ENCODE results near the gene ABCD2.
"Not testable (repeated sequence)": the region's sequence is repeated elsewhere in the genome, so short reads cannot be mapped to it uniquely, and the experiment has no call there.

The ABCD2 gene

GRCh38 chr12:39611818-39612217 lies 7.8 kb downstream of the ABCD2 start:
- DNase-seq = no peak

DNA sequence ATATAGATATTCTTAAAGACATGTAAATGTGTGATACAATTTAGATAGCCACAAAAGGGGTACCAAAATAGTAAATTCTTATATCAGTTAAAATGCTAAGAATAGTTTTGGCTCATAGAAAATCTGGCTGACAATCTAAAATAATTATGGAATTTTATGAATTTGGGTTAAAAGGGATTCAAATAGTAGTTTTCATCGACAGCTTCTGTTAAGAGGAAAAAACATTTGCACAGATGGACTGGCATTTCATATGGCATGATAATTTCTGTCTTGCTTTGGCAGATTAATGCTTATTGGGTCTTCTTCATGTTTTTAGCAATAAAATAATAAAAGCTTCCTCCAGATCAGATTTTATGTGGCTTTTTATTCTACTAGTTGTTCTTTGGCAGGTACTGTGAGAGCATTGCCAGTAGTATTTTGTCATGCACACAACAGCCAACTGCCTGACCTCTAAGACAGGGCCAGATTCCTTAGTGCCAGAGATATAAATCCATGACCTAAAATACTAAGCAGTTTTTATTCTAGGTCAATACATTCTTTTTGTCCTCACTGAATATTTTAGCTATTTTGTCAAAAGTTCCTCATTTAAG lies 9.1 kb downstream of the ABCD2 start:
- DNase-seq = no peak

DNA sequence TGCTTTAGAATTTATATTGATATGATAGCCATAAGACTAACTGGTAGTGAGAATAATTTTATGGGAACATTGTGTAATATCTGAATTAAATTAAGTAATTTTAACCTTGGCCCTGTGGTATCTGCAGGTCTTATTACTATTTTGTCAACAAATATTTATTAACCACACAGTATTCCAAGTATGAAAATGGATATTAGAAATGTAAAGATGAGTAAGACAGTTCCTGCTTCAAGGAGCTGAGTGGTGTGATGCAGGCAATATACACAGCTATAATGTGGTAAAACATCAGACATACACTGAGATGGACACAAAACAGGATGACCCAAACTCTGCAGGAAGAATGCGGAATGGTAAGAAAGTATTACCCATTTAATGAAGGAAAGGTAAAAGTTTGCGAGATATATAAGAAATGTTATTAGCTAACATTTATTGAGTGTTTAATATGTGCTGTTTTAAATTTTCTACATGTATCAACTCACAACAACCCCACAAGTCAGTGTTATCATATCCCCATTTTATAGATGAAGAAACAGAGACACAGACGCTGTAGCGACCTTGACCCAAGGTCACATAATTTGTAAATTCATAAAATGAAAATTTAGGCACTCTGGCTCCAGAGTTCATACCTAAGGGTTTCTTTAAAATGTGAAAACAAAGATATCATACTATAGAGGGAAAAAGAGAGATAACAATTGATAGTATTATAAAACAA lies 12.7 kb downstream of the ABCD2 start:
- DNase-seq = no peak

DNA sequence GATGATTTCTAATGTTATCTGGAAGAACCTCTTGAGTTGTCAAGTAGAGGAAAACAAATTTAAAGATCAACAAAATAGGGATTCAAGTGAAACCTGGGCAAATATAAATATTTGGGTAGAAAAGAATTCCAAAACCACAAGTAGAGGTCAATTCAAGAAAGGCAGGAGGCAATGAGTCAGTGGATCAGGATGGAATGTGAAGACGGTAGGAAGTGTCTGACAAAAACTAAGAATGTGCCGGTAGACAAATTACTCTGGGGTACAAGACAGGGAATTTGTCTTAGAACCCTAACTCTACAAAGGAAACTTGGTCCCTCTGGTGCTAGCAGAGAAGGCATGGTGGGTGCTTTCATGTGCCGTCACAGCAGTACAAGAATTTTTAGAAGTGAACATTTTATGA lies 13.6 kb downstream of the ABCD2 start:
- no peak for DNase-seq

DNA sequence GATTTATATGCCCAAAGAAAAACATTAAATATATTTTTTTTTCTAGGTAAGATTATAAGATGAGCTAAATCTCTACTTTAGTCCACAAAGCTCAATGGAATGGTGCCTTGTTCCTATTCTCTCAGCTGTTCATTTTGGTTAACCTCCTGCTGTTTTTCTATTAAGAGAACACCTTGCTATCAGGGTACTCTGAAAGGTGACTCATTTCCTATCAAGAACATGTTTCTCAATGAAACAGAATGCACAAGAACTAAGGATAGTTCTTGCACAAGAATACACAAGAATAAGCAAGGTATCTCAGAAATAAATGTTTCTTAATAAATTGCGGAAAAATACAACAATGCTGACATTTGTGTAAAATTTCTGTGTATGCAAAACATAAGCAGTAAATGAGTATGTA lies 14.1 kb downstream of the ABCD2 start:
- DNase-seq = no peak

- no peak for DNase-seq
Observed at GRCh38 chr12:39603065-39603464, 16.5 kb downstream of the ABCD2 start.

- not testable (repeated sequence) for DNase-seq
Observed at GRCh38 chr12:39601951-39602350, 17.7 kb downstream of the ABCD2 start.

DNA sequence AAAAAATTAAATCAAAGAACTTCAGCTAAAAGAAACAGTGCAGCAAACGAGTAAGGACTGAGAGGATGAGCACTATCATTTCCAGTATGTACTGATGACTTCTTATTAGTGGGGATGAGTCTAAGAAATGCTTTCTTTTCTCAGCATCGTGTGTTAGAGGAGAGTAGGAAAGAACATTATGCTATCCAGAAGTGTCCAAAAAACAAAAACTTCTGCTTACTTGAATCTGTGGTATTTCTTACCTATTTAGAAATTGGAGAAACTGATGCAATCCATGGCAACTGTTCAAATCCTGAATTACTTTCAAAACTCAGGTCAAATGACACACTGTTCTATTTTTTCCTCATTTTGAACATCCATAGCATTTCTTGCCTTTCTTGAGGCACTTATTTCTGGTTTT lies 23.7 kb downstream of the ABCD2 start:
- DNase-seq = no peak

DNA sequence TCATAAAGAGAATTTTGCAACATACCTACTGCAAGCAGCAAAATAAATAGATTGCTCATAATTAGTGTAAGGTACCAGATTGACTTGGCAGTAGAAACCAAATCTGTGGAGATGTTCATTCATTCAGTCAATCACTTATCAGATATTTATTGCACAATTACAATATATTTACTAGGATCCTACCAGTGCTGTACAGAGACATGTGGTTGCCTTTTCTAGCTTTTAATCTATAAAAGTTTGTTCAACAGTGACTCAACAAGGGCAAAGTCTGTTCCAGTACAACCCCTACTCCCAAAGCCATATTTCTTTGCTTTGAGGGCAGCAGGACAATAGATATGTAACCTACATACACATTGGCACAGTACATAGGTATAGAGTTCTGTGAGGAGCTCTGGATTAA lies 27.3 kb downstream of the ABCD2 start:
- no peak for DNase-seq

- no peak for DNase-seq
Observed at GRCh38 chr12:39588348-39588747, 31.3 kb downstream of the ABCD2 start.

DNA sequence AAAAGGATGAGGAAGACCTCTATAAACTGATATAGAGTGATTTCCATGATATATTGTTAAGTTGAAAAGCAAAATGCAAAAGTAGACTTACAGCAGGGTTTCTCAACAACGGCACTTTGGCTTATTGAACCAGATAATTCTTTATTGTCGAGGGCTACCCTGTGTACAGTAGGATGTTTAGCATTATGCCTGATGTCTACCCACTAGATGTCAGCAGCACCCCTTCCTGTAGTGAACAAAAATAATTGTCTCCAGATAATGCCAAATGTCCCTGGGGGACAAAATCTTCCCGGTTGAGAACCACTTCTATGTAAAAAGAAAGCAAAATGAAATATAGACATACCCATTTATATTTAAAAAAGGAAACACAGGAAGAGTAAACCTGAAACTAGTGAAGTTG lies 32.4 kb downstream of the ABCD2 start:
- DNase-seq = no peak

- no peak for DNase-seq
Observed at GRCh38 chr12:39586816-39587215, 32.8 kb downstream of the ABCD2 start.

DNA sequence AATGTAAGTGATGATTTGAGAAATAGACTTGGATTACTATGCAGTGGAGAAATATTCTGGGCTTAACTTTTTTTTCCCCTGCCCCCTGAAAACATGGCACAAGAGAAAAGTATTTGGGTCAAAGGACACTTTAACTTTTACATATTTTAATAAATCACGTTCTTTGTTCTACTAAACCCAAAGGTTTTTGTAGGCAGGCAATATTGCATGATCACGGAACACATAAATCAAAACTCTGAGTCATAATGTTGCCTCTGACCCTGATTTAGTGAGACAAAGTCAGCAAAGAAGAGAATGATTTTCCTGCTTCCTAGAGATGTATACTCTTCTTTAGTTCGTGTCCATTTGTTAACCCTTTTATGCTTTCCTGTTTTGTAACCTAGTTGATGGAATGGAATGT lies 38.0 kb downstream of the ABCD2 start:
- no peak for DNase-seq

GRCh38 chr12:39575498-39575875 lies 44.1 kb downstream of the ABCD2 start:
- no peak for DNase-seq

GRCh38 chr12:39574785-39575497 lies 44.7 kb downstream of the ABCD2 start:
- DNase-seq = no peak

GRCh38 chr12:39574378-39574777 lies 45.2 kb downstream of the ABCD2 start:
- DNase-seq = no peak

DNA sequence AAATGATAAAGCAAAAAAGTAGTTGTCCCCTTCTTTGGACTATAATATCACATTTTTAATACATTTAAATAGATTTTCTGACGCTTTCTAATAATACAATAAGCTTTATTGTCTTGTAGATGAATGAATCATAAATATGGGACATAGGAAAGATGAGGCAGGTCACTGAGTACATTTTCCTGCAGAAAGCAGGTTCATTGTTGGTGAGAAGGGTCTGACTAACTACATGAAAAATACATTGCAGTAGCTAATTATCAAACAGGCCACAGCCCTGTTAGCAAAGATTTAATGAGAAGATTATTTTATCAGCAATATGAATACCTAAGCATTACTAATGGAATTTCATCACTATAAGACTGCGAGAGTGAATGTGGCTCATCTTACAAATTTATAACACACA lies 45.6 kb downstream of the ABCD2 start:
- DNase-seq = no peak

DNA sequence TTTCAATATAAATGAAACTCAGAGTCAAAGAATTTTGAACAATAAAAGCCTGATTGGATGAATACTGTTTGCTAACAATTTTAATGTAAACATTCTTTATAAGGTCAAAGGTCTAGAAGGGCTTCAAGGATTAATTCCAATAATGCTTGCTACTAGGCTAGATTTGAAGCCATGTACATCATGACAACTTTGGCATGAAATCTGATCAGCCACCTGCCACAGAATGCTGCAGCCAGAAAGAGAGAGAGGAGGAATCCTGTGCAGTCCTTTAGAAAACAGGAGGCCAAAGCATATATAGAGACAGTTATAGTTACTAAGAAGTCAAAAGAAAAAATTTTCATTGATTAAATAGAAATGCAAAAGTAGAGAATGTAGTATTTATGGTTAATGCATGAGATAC lies 47.1 kb downstream of the ABCD2 start:
- no peak for DNase-seq

- no peak for DNase-seq
Observed at GRCh38 chr12:39571351-39571750, 48.3 kb downstream of the ABCD2 start.

- no peak for DNase-seq
Observed at GRCh38 chr12:39553476-39553875, 66.1 kb downstream of the ABCD2 start.

DNA sequence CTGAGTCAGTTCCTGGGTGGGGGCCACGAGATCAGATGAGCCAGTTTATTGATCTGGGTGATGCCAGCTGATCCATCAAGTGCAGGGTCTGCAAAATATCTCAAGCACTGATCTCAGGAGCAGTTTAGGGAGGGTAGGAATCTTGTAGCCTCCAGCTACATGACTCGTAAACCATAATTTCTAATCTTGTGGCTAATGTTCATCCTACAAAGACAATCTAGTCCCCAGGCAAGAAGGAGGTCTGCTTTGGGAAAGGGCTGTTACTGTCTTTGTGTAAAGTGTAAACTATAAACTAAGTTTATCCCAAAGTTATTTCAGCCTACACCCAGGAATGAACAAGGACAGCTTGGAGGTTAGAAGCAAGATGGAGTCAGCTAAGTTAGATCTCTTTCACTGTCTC lies 75.4 kb downstream of the ABCD2 start:
- DNase-seq = not testable (repeated sequence)

DNA sequence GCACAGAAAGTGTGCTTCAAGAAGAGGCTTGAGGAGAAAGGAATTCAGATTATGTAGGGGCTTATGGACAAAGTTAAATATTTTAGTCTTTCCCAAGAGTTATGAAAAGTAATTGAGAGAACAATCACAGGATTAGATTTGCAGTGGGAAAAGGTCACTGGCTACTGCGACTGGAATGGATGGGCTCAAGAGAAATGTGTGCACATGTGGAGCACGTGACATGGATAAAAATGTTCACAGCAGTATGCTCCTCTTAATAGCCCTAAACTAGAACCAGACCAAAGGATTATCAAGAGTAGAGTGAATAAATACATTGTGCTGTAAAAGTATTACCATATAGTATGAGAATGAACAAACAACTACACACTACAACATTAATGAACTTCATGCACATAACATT lies 78.1 kb downstream of the ABCD2 start:
- no peak for DNase-seq

DNA sequence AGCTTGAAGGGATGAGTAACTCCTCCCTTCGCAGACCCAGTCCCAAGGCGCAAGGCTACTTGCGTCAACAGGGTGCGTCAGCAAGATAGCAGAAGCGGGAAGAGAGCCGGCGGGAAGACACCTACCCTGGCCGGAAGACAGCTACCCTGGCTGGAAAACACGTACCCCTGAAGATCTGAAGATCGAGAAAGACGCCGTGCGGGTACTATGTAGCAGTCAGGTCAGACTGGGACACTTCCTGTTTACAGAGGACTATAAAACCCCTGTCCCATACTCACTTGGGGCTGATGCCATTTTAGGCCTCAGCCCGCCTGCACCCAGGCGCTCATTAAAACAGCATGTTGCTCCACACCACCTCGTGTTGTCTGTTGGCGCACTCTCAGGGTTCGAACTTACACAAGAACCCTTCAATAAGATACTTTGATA lies 80.9 kb downstream of the ABCD2 start:
- no peak for DNase-seq

DNA sequence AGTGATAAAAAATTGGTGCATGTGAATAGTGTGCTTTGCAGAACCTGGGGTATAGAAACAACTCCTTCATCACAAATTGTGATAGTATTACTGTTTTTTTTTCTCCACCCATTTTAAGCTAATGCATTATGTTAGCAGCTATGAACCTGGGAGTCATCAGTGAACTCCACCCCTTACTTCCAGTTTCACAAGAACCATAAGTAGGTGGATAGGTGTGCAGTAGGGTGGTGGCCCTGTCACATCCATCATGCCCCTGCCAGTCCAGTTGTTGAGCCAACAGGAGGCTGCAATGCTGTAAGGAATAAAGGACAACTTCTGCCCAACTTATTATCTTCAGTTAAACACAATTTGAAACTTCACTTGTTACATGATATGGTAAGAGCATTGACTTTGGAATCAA lies 85.7 kb downstream of the ABCD2 start:
- no peak for DNase-seq
